HepG2 (cell line): Measurements from ENCODE around the gene OSGIN1. TPM values are rescaled to one million over a fixed set of nuclear protein-coding genes. Genes with fewer than 3 reads are reported as not detected.

ENCODE experiments used
- EP300 ChIP-seq, 3 experiments: sonication (generic) in 1 of 3; formaldehyde crosslinking in 1 of 3; IDR thresholded peaks; 2 replicates each; pipeline versions ENCODE4 v1.5.1 to v1.6.1; 2011 to 2020; ENCODE audit warnings: low read depth in 2 of 3, low read length in 2 of 3, borderline replicate concordance in 1 of 3, improper control_type of control experiment in 1 of 3, mild to moderate bottlenecking in 1 of 3, missing genetic modification reagents in 1 of 3, moderate library complexity in 1 of 3
- HDAC6 ChIP-seq: fragments of 200-600 bp; sonication (generic); IDR thresholded peaks from 2 replicates; pipeline ENCODE4 v1.7.0; 2017; ENCODE audit warnings: mild to moderate bottlenecking, antibody characterized with exemption, low read length, low read depth
- HOXA5 ChIP-seq: sonication (generic); formaldehyde crosslinking; IDR thresholded peaks from 2 replicates; pipeline ENCODE4 v1.4.0; 2020; ENCODE audit warnings: missing genetic modification reagents
- MED8 ChIP-seq: sonication (generic); formaldehyde crosslinking; IDR thresholded peaks from 2 replicates; pipeline ENCODE4 v1.8.1; 2023; ENCODE audit warnings: mild to moderate bottlenecking, missing genetic modification reagents; ENCODE audit not compliant: insufficient replicate concordance
- NR2C2 ChIP-seq: sonication (generic); formaldehyde crosslinking; IDR thresholded peaks from 2 replicates; pipeline ENCODE4 v1.4.0; 2020; ENCODE audit warnings: missing genetic modification reagents, mild to moderate bottlenecking, moderate library complexity, borderline replicate concordance
- SIN3A ChIP-seq: IDR thresholded peaks from 2 replicates; pipeline ENCODE4 v1.6.1; 2011; ENCODE audit warnings: low read depth, mild to moderate bottlenecking, control low read depth, low read length, borderline replicate concordance
- WIZ ChIP-seq: sonication (generic); formaldehyde crosslinking; IDR thresholded peaks from 2 replicates; pipeline ENCODE4 v1.5.1; 2020; ENCODE audit warnings: mild to moderate bottlenecking, missing genetic modification reagents
- XBP1 ChIP-seq: sonication (generic); formaldehyde crosslinking; IDR thresholded peaks from 2 replicates; pipeline ENCODE4 v1.5.0; 2020; ENCODE audit warnings: missing genetic modification reagents
- ZNF256 ChIP-seq: sonication (generic); formaldehyde crosslinking; conservative IDR thresholded peaks from 2 replicates; pipeline ENCODE4 v1.4.0; 2020; ENCODE audit warnings: missing genetic modification reagents
- ZNF30 ChIP-seq: sonication (generic); formaldehyde crosslinking; IDR thresholded peaks from 2 replicates; pipeline ENCODE4 v1.5.0; 2020; ENCODE audit warnings: mild to moderate bottlenecking, missing genetic modification reagents
- ZNF562 ChIP-seq: sonication (generic); formaldehyde crosslinking; IDR thresholded peaks from 2 replicates; pipeline ENCODE4 v1.8.0; 2022; ENCODE audit warnings: missing genetic modification reagents, borderline replicate concordance
- ZSCAN25 ChIP-seq: sonication (generic); formaldehyde crosslinking; IDR thresholded peaks from 2 replicates; pipeline ENCODE4 v1.8.0; 2022; ENCODE audit warnings: mild to moderate bottlenecking, missing genetic modification reagents
- polyA plus RNA-seq, 8 experiments: library from polyadenylated mRNA; depleted of rRNA in 3 of 8; stranded (reverse) in 7 of 8; unstranded in 1 of 8; fragments of >200 nt; fragmentation: Illumina TruSeq in 4 of 8; extraction: Trizol in 4 of 8; gene quantifications; 2 replicates each; pipeline versions ENCODE4 v1.2.1 to v1.2.3, GENCODE V29; 2011 to 2016; ENCODE audit warnings: low read depth in 4 of 8, missing spikeins in 1 of 8, mixed read lengths in 1 of 8; ENCODE audit not compliant: insufficient read depth in 1 of 8
- total RNA-seq, 5 experiments: library from RNA; depleted of rRNA; stranded (reverse); fragments of >200 nt; fragmentation: Illumina TruSeq; extraction: Trizol; gene quantifications; 2 replicates each; pipeline ENCODE4 v1.2.3, GENCODE V29; 2016; ENCODE audit warnings: low read depth in 1 of 5
- TF ChIP-seq, protein P1 (sequence below): sonication (generic); formaldehyde crosslinking; IDR thresholded peaks from 2 replicates; pipeline ENCODE4 v1.5.1; 2020; ENCODE audit warnings: missing genetic modification reagents, mild to moderate bottlenecking, borderline replicate concordance
- TF ChIP-seq, protein P2 (sequence below): IDR thresholded peaks from 2 replicates; pipeline ENCODE4 v1.6.1; 2016; ENCODE audit warnings: low read depth, control low read depth
- TF ChIP-seq, protein P3 (sequence below): sonication (generic); formaldehyde crosslinking; IDR thresholded peaks from 2 replicates; pipeline ENCODE4 v1.5.0; 2020; ENCODE audit warnings: missing genetic modification reagents, mild to moderate bottlenecking, borderline replicate concordance
- TF ChIP-seq, protein P4 (sequence below): fragments of 450-650 bp; IDR thresholded peaks from 2 replicates; pipeline ENCODE4 v1.6.1; 2016
- TF ChIP-seq, protein P5 (sequence below): sonication (generic); formaldehyde crosslinking; IDR thresholded peaks from 2 replicates; pipeline ENCODE4 v1.4.0; 2020; ENCODE audit warnings: mild to moderate bottlenecking, missing genetic modification reagents
- TF ChIP-seq, protein P6 (sequence below): sonication (generic); formaldehyde crosslinking; IDR thresholded peaks from 2 replicates; pipeline ENCODE4 v1.8.0; 2023; ENCODE audit warnings: mild to moderate bottlenecking, missing genetic modification reagents

The OSGIN1 gene
- total and polyA plus RNA-seq, 2 of the 13 experiments (the other 11 are each of a cell fraction or from before 2014, with no cell fraction given): 20.5 to 27.1 TPM

DNA sequence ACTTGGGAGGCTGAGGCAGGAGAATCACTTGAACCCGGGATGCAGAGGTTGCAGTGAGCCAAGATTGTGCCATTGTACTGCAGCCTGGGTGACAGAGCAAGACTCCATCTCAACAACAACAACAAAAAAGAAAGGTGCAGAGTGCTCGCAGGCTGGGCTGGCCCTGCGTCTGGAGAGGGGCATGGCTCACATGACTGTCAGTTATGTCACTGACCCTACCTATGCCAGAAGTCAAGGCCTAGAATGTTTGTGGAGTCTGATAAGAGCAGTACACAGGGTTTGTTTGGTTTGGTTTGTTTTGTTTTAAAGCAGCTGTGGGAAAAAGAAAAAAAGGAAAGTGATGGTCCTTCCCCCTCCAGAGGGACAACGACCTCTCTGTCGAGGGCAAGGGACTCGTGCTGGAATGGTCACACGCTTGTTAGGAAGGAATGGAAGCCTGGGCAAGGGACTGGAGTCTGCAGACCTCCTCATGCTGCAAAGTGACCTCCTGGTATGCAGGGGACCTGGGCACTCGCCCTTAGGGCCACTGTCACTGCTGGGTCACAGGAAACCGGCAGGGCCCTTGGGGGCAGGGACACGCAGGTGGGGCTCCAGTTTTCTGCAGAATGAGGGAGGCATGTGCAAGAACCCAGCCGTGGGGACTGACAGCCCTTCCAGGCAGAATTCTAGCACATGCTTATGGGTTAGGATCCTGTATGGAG, 10.1 kb upstream of the OSGIN1 start (continued):
- TF ChIP-seq MED8: no peak
- TF ChIP-seq ZNF30 (CRISPR knock-in tag): no peak
- TF ChIP-seq WIZ (CRISPR knock-in tag): peak; percentile 37; the same call in 1 of the 2 replicates
- TF ChIP-seq, protein P1, sequence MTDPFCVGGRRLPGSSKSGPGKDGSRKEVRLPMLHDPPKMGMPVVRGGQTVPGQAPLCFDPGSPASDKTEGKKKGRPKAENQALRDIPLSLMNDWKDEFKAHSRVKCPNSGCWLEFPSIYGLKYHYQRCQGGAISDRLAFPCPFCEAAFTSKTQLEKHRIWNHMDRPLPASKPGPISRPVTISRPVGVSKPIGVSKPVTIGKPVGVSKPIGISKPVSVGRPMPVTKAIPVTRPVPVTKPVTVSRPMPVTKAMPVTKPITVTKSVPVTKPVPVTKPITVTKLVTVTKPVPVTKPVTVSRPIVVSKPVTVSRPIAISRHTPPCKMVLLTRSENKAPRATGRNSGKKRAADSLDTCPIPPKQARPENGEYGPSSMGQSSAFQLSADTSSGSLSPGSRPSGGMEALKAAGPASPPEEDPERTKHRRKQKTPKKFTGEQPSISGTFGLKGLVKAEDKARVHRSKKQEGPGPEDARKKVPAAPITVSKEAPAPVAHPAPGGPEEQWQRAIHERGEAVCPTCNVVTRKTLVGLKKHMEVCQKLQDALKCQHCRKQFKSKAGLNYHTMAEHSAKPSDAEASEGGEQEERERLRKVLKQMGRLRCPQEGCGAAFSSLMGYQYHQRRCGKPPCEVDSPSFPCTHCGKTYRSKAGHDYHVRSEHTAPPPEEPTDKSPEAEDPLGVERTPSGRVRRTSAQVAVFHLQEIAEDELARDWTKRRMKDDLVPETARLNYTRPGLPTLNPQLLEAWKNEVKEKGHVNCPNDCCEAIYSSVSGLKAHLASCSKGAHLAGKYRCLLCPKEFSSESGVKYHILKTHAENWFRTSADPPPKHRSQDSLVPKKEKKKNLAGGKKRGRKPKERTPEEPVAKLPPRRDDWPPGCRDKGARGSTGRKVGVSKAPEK: peak; percentile 22; the same call in 1 of the 2 replicates
- TF ChIP-seq HOXA5 (CRISPR knock-in tag): peak; percentile 93
- TF ChIP-seq SIN3A: peak; percentile 88
- TF ChIP-seq, protein P2, sequence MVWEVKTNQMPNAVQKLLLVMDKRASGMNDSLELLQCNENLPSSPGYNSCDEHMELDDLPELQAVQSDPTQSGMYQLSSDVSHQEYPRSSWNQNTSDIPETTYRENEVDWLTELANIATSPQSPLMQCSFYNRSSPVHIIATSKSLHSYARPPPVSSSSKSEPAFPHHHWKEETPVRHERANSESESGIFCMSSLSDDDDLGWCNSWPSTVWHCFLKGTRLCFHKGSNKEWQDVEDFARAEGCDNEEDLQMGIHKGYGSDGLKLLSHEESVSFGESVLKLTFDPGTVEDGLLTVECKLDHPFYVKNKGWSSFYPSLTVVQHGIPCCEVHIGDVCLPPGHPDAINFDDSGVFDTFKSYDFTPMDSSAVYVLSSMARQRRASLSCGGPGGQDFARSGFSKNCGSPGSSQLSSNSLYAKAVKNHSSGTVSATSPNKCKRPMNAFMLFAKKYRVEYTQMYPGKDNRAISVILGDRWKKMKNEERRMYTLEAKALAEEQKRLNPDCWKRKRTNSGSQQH (CRISPR knock-in tag): 0 out of 2 replicates have a peak, but pooled peaks have one; percentile 56
- TF ChIP-seq EP300 (IDR thresholded peaks at IDR 0.05; ENCODE audit: low read depth in 2 of 2, low read length in 2 of 2): peak; percentile 74 to 99; a peak in 3 of 4 replicates
- TF ChIP-seq EP300 (CRISPR knock-in tag; IDR thresholded peaks at IDR 0.05; ENCODE audit: borderline replicate concordance): peak; percentile 97
- TF ChIP-seq, protein P3, sequence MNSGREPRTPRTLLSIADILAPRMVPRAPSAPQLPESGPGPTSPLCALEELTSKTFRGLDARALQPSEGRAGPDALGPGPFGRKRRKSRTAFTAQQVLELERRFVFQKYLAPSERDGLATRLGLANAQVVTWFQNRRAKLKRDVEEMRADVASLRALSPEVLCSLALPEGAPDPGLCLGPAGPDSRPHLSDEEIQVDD (CRISPR knock-in tag): 0 out of 2 replicates have a peak, but pooled peaks have one; percentile 68
- TF ChIP-seq, protein P4, sequence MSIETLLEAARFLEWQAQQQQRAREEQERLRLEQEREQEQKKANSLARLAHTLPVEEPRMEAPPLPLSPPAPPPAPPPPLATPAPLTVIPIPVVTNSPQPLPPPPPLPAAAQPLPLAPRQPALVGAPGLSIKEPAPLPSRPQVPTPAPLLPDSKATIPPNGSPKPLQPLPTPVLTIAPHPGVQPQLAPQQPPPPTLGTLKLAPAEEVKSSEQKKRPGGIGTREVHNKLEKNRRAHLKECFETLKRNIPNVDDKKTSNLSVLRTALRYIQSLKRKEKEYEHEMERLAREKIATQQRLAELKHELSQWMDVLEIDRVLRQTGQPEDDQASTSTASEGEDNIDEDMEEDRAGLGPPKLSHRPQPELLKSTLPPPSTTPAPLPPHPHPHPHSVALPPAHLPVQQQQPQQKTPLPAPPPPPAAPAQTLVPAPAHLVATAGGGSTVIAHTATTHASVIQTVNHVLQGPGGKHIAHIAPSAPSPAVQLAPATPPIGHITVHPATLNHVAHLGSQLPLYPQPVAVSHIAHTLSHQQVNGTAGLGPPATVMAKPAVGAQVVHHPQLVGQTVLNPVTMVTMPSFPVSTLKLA: peak; percentile 61
- TF ChIP-seq ZNF256: peak; percentile 73; the same call in 1 of the 2 replicates
- no peak for TF ChIP-seq ZNF562 (CRISPR knock-in tag)
- peak; percentile 91 for TF ChIP-seq NR2C2
- TF ChIP-seq HDAC6: no peak
- TF ChIP-seq, protein P5, sequence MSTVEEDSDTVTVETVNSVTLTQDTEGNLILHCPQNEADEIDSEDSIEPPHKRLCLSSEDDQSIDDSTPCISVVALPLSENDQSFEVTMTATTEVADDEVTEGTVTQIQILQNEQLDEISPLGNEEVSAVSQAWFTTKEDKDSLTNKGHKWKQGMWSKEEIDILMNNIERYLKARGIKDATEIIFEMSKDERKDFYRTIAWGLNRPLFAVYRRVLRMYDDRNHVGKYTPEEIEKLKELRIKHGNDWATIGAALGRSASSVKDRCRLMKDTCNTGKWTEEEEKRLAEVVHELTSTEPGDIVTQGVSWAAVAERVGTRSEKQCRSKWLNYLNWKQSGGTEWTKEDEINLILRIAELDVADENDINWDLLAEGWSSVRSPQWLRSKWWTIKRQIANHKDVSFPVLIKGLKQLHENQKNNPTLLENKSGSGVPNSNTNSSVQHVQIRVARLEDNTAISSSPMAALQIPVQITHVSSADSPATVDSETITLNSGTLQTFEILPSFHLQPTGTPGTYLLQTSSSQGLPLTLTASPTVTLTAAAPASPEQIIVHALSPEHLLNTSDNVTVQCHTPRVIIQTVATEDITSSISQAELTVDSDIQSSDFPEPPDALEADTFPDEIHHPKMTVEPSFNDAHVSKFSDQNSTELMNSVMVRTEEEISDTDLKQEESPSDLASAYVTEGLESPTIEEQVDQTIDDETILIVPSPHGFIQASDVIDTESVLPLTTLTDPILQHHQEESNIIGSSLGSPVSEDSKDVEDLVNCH: no peak
- TF ChIP-seq ZSCAN25: peak; percentile 89
- TF ChIP-seq, protein P6, sequence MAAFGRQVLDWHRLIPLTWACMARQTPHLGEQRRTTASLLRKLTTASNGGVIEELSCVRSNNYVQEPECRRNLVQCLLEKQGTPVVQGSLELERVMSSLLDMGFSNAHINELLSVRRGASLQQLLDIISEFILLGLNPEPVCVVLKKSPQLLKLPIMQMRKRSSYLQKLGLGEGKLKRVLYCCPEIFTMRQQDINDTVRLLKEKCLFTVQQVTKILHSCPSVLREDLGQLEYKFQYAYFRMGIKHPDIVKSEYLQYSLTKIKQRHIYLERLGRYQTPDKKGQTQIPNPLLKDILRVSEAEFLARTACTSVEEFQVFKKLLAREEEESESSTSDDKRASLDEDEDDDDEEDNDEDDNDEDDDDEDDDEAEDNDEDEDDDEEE (CRISPR knock-in tag): no peak
- no peak for TF ChIP-seq XBP1 (CRISPR knock-in tag)
